Subcutaneous abdominal adipose tissue (tissue), 5 donors: ENCODE data around the gene WWC1.
"Not testable (repeated sequence)": the region's sequence is repeated elsewhere in the genome, so short reads cannot be mapped to it uniquely, and the experiment has no call there.

Source experiments
- H3K27ac ChIP-seq: one replicate; pipeline ENCODE4 v1.7.0; 2013; ENCODE audit warnings: low read depth, mild to moderate bottlenecking, inconsistent platforms, low read length, moderate library complexity
- H3K27me3 ChIP-seq, 5 donors: one replicate each; pipeline ENCODE4 v1.7.0; 2013; ENCODE audit warnings: low read length in 5 of 5, inconsistent platforms in 1 of 5; ENCODE audit not compliant: control insufficient read depth in 5 of 5, insufficient read depth in 4 of 5
- H3K36me3 ChIP-seq, 5 donors: one replicate each; pipeline ENCODE4 v1.7.0; 2013; ENCODE audit warnings: low read length in 5 of 5; ENCODE audit not compliant: control insufficient read depth in 5 of 5, insufficient read depth in 5 of 5
- H3K4me1 ChIP-seq, 5 donors: one replicate each; pipeline ENCODE4 v1.7.0; 2013; ENCODE audit warnings: low read length in 5 of 5, mild to moderate bottlenecking in 3 of 5, moderate library complexity in 1 of 5; ENCODE audit not compliant: control insufficient read depth in 5 of 5, insufficient read depth in 5 of 5
- H3K4me3 ChIP-seq, 5 donors: one replicate each; pipeline ENCODE4 v1.7.0; 2013; ENCODE audit warnings: low read length in 5 of 5, low read depth in 1 of 5
- H3K9ac ChIP-seq, 5 donors: one replicate each; pipeline ENCODE4 v1.7.0; 2013; ENCODE audit warnings: low read length in 5 of 5, mild to moderate bottlenecking in 4 of 5, moderate library complexity in 3 of 5
- H3K9me3 ChIP-seq, 5 donors: one replicate each; pipeline ENCODE4 v1.7.0; 2013; ENCODE audit warnings: low read length in 5 of 5; ENCODE audit not compliant: control insufficient read depth in 5 of 5
- donor health status: healthy.
- donor health status: healthy.
- donor health status: healthy.
- donor health status: healthy.
- donor health status: healthy.

WWC1 gene

DNA sequence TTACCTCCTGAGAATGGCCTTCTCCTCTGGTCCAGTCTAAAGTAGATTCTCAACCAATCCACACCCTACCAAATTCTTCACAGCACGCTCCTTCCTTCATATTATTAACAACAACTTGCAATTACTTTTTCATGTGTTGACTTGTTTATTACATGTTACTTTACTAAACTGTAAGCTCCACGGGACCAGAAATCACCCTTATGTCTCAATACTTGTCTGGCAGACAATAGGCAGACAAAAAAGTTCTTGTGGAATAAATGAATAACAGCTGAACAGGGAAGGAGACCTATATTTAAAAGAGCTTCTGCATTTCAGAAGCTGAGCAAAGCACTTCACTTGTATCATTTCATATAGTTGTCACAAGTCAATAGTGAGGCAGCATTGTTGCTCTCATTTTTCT is 5.7 kb upstream of the WWC1 start:
- Histone ChIP-seq H3K27me3 (no peaks in the 10 kb centered on the region), H3K4me3 (no peak overlapping the region), H3K9me3 (peaks cover 0 to 14% (median 10%) of the 10 kb centered on the region in 5 donors), H3K27ac (no peak overlapping the region), H3K4me1 (peaks cover 0 to 4% (median 0%) of the 10 kb centered on the region in 5 donors), H3K9ac (no peak overlapping the region), H3K36me3 (no peaks in the 10 kb centered on the region)

DNA sequence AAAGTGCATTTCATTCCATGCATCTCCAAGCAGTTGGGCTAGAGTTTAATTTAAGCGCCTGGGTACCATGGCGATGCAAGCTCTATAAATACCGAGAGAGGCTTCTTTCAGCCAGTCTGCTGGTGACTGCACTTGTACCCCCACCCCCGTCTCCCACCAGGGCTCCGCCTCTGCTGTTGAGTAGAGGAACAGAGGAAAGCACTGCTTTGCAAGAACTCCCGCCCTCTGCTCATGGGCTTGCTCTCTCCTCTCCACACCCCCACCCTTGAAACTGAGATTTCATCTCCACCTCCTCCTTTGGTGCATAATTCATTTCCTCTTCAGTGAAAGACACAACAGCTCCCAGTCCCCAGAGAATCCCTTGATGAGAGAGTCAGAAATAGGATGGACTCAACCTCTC is 5.1 kb upstream of the WWC1 start:
- Histone ChIP-seq H3K27ac (no peak overlapping the region), H3K9me3 (peaks cover 0 to 14% (median 10%) of the 10 kb centered on the region in 5 donors), H3K9ac (no peak overlapping the region), H3K4me1 (peaks cover 0 to 11% (median 6%) of the 10 kb centered on the region in 5 donors), H3K4me3 (no peak overlapping the region), H3K27me3 (peaks cover 0 to 6% (median 3%) of the 10 kb centered on the region in 5 donors), H3K36me3 (no peaks in the 10 kb centered on the region)

DNA sequence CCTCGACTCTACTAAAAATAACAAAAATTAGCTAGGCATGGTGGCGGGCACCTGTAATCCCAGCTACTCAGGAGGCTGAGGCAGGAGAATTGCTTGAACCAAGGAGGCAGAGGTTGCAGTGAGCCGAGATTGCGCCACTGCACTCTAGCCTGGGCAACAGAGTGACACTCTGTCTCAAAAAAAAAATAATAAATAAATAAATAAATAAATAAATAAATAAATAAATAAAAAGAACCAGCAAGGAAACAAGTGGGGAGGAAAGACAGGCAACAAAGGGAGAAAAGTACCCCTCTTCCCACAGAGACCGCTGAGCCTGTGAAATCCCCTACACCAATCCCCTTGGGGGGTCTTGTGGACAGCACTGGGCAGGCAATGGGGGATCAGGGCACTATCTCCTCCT is 4.6 kb upstream of the WWC1 start:
- H3K27ac ChIP-seq, H3K27me3 ChIP-seq, H3K4me3 ChIP-seq, H3K9ac ChIP-seq, H3K36me3 ChIP-seq: not testable (repeated sequence)
- Histone ChIP-seq H3K4me1 (peaks cover 0 to 13% (median 6%) of the 10 kb centered on the region in 5 donors), H3K9me3 (peaks cover 0 to 14% (median 10%) of the 10 kb centered on the region in 5 donors)

DNA sequence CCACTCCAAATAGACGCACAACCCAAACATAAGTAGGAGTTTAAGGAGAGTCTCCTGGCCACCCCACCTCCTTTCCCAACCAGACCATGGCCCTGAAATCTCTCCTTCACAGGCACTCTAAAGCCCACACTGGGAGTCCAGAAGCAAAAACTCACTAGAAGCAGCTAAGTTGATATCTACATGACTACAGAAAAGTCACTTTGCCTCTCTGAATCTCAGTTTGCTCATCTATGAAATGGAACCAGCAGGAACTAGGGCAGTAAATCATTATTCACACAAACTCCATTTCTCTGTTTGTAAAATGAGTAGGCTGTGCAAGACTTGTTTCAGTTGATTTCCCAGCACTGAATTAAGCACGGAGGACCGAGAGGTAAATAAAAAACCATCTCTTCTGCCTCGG is 4.1 kb upstream of the WWC1 start:
- Histone ChIP-seq H3K9me3 (peaks cover 0 to 14% (median 10%) of the 10 kb centered on the region in 5 donors), H3K4me1 (peaks cover 0 to 17% (median 6%) of the 10 kb centered on the region in 5 donors), H3K27me3 (peaks cover 0 to 6% (median 3%) of the 10 kb centered on the region in 5 donors), H3K36me3 (no peaks in the 10 kb centered on the region), H3K9ac (no peak overlapping the region), H3K4me3 (no peak overlapping the region), H3K27ac (no peak overlapping the region)

DNA sequence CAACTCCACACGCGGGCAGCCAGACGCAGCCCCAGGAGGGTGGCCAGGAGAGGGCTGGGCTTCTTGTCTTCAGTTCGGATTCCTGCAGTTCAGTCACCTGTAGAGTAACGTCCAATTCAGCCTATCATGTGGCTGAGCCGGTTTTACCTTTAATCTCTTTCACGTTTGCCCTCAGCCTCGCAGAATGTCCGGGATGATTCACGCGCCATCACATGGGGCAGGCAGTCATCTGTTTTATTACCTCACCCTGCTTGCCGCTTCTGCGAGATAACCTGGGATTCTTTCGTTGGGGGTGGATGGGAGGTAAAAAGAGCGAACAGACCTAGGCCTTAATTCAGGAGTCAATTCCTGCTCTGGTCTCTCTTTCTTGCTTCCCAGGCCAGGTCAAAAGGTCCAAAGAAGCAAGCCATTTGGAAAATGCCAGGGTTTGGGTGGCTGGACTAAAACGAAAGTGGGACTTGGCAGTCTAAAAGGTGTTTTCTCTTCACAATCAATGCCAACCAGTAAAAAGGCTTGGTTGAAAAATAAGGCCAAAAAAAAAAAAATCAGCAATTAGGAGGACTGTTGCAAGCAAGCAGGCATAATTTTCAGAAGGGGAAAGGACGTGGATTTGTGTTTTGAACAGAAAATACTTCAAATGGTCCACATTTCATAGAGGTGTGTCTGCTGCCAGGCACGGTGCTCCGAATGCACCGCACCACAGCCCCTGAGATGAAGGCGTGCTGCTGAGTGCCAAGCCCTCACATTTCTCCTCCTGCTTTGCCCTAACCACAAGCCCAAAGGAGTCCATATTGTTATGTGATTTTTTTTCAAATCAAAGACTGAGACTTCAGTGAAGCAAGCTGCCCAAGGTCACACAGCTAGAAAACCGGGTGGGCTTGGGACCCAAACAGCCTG is 2.8 kb upstream of the WWC1 start:
- H3K4me1 ChIP-seq = peaks cover 0 to 24% (median 6%) of the 10 kb centered on the region in 5 donors
- H3K27ac ChIP-seq = no peak overlapping the region
- no peaks in the 10 kb centered on the region for H3K36me3 ChIP-seq
- H3K4me3 ChIP-seq = no peak overlapping the region
- peaks cover 3 to 12% (median 9%) of the 10 kb centered on the region in 5 donors for H3K27me3 ChIP-seq
- H3K9ac ChIP-seq = no peak overlapping the region
- peaks cover 0 to 14% (median 10%) of the 10 kb centered on the region in 5 donors for H3K9me3 ChIP-seq

DNA sequence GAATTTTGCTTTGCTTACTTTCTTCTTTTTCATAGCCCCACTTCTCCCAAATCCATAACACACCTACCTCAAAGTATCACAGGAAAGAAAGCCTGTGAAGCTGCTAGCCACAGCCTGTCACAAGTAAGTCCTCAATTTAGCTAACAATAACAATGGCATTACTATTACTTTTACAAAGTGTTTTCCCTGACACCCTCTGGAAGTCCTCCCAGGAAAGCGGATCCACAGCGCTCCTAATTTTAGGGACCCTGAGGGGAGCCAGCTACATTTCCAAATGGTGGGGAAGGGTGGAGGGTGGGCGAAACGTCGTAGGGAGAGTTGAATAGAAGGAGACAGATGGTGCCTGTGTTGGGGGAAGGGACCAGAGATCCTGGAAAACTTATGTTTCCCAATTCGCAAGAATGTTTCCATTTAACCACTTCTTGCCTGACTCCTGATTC is 523 bp upstream of the WWC1 start:
- peak overlapping the region in 1 of 5 donors; percentile 47 for H3K9ac ChIP-seq
- no peaks in the 10 kb centered on the region for H3K36me3 ChIP-seq
- H3K27ac ChIP-seq = no peak overlapping the region
- peaks cover 0 to 35% (median 16%) of the 10 kb centered on the region in 5 donors for H3K4me1 ChIP-seq
- H3K4me3 ChIP-seq = peak overlapping the region; percentile 36 to 70 (median 55)
- no peaks in the 10 kb centered on the region for H3K9me3 ChIP-seq
- H3K27me3 ChIP-seq = peaks cover 3 to 12% (median 10%) of the 10 kb centered on the region in 5 donors

DNA sequence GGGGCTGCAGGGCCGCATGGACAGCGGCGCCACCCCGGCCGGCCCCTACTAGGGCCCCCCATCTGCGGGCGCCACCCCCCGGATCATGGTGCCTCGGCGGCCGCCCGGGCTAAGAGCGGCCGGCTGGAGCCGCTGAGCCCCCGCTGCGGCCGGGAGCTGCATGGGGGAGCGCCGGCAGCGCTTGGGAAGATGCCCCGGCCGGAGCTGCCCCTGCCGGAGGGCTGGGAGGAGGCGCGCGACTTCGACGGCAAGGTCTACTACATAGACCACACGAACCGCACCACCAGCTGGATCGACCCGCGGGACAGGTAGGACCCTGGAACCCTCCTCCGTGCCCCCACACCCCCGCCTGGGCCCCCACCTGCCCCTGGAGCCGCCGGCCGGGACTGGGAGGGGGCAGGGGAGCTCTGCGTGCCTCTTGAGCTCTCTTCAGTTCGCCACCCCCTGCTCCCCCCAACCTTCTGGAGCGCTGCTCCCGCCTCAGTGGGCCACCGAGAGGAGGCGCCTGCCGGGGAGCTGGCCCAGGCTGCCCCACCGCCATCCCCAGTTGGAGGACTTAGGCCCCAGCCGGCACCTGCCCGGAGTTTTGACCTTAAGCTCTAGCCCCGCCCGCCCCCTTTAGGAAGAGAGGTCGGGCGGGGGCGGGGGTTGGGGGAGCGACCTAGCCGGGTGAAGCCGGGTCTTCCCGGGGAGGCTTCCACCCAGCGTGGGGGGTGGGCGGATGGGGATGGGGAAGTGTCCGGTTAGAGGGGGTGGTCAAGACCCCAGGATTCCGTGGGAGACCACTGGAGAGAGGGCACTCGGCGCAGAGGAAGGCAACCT is 730 bp downstream of the WWC1 start:
- Histone ChIP-seq H3K36me3 (no peaks in the 10 kb centered on the region), H3K27me3 (peaks cover 3 to 12% (median 10%) of the 10 kb centered on the region in 5 donors), H3K4me3 (peak overlapping the region in 2 of 5 donors; percentile 35 to 64), H3K9me3 (no peaks in the 10 kb centered on the region), H3K4me1 (peaks cover 0 to 38% (median 19%) of the 10 kb centered on the region in 5 donors), H3K27ac (no peak overlapping the region), H3K9ac (no peak overlapping the region)

DNA sequence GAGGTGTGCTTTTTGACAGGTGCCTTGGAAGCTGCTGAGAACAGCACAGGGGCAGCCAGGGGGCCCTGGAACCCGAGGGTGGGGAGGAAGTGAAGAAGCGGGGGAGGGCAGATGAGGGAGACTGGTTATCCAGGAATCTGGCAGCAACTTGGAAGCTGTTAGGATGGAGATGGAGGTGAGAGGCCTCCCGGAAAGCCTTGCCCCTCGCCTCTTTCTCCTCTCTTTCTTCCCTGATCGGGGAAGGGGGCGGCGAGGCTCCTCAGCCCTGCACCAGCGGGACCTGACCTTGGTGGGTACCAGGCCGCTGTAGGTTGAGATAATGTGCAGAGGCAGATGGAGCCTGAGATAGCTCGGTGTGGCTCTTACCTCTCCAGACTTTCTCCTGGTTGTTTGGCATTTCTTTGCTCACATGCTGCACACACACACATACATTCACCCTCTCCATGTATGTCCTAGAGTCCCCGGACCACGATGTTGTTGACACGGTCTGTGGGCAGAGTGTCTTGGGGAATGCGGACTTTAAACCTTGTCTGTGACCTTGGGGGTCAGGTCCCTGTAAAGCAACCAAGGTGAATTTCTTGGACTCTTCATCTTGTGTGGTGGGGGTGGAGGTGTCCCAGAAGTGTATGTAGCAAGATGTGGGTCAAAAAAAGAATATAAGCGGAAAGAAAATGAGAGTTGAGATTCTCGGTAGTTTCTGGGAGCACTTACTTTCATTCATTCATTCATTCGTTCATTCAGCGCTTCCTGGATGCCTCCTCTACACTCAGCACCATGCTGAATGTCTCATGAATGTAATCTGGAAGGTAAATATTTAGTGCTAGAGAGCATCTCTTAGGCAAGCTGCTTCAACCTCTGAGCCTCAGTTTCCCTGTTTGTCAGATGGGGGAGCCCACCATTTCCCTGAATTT is 1.6 kb downstream of the WWC1 start:
- H3K36me3 ChIP-seq = no peaks in the 10 kb centered on the region
- no peaks in the 10 kb centered on the region for H3K9me3 ChIP-seq
- H3K27ac ChIP-seq = no peak overlapping the region
- H3K4me3 ChIP-seq = no peak overlapping the region
- no peak overlapping the region for H3K9ac ChIP-seq
- H3K27me3 ChIP-seq = peaks cover 3 to 12% (median 10%) of the 10 kb centered on the region in 5 donors
- peaks cover 0 to 38% (median 19%) of the 10 kb centered on the region in 5 donors for H3K4me1 ChIP-seq

DNA sequence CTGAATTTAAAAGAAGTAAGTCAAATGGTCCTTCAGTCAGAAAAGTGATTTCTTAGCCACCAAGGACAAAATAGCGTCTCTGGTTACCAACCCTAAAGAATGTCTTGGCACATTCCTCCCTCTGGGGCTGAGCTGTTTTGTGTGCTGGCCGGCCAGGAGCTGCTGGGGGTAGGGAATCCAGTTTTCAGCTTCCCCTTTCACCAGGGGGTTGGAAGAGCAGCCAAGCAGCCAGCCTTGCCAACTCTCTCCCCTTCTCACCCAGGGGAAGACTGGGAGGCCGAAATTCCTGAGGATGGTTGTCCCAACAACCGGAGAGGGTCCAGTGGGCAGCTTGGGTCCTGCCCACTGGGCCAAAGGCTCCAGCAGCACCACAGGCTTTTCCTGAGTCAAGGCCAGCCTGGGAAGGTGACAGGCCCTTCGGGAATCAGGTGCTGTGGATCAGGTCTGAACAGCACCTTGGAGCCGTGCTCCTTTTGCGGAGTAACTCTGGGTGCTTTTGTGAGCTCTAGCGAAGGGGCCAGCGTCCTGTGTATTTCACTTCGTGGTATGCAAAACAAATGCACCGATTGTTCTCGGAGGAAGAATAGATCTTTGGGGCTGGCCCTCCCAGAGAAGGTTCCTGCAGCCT is 4.2 kb downstream of the WWC1 start:
- Histone ChIP-seq H3K9me3 (no peaks in the 10 kb centered on the region), H3K9ac (no peak overlapping the region), H3K27ac (no peak overlapping the region), H3K4me3 (no peak overlapping the region), H3K4me1 (peaks cover 0 to 34% (median 19%) of the 10 kb centered on the region in 5 donors), H3K27me3 (peaks cover 3 to 16% (median 10%) of the 10 kb centered on the region in 5 donors), H3K36me3 (no peaks in the 10 kb centered on the region)
